LNCAP (cell line): ENCODE measurements around the gene HUWE1.

ENCODE experiments used
- TF ChIP-seq, protein P1 (sequence below): fragments of 450-650 bp; IDR thresholded peaks from 2 replicates; pipeline ENCODE4 v1.5.1; 2017; ENCODE audit warnings: mild to moderate bottlenecking

HUWE1 gene

DNA sequence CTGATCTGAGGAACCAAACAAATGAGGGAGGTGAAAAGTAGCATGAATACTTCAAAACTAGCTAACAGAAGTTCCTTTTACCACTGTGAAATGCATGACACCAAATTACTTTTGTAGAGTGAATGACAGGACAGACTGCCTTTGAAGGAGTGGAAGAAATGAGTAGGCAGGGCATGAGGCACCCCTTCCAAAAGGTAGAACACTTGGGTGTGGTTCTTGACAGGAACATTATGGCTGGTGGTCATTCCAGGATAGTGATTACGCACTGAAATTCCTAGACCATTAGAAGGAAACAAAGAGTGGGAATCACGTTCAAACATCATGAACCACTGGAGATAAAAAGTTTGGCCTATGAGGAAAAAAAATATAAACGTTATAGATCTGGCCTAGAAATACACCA is 4.9 kb downstream of the HUWE1 start:
- TF ChIP-seq, protein P1, sequence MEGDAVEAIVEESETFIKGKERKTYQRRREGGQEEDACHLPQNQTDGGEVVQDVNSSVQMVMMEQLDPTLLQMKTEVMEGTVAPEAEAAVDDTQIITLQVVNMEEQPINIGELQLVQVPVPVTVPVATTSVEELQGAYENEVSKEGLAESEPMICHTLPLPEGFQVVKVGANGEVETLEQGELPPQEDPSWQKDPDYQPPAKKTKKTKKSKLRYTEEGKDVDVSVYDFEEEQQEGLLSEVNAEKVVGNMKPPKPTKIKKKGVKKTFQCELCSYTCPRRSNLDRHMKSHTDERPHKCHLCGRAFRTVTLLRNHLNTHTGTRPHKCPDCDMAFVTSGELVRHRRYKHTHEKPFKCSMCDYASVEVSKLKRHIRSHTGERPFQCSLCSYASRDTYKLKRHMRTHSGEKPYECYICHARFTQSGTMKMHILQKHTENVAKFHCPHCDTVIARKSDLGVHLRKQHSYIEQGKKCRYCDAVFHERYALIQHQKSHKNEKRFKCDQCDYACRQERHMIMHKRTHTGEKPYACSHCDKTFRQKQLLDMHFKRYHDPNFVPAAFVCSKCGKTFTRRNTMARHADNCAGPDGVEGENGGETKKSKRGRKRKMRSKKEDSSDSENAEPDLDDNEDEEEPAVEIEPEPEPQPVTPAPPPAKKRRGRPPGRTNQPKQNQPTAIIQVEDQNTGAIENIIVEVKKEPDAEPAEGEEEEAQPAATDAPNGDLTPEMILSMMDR: no peak

DNA sequence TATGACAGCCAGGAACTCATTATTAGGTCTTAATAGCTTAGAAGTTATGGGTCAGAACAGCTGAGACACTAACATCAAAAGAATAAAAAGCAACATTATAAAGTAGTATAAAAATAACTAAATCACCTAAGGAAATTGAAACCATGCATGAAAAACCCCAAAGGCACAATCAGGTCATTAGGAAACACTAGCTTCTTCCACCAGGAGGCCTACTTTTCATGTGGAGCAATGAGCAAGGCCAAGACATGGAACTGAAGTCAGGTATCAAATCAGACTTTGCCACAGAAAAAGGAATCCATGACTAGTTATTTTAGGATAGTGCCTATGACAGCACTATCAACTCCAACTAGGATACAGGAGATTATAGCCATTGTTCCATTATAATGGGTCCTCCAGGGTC is 7.9 kb downstream of the HUWE1 start:
- TF ChIP-seq, protein P1: no peak

DNA sequence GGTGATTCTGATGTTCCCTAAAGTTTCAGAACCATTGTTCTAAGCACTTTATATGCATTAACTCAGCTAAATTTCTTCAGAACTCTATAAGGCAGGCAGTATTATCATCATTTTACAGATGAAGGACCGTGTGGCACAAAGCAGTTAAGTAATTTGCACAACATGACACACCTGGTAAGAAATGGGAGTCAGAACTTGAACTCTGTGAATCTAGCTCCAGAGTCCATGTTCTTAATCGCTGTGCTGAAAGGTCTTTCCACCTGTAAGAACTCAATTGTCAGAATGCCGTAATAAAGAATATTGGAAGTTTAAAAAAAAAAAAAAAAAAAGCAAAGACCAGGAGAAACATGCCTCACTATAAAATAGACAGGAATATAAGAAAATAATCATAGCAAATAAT is 9.2 kb downstream of the HUWE1 start:
- TF ChIP-seq, protein P1: no peak

DNA sequence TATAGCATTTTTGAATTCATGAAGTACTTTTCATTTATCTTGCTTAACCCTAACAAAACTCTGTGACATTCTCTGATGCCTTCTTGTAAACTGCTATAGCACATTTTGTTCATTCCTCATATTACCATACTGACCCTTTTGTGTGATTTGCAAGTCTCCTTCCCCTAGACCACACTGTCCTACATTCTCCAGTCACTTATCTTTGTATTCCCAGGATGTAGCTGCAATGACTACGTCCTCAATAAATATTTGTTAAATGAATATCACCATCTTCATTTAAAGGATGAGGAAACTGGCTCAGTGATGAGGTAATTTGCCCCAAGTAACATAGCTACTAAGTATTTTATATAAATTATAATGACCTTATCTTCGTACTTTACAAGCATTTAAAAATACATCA is 11.9 kb downstream of the HUWE1 start:
- TF ChIP-seq, protein P1: no peak

DNA sequence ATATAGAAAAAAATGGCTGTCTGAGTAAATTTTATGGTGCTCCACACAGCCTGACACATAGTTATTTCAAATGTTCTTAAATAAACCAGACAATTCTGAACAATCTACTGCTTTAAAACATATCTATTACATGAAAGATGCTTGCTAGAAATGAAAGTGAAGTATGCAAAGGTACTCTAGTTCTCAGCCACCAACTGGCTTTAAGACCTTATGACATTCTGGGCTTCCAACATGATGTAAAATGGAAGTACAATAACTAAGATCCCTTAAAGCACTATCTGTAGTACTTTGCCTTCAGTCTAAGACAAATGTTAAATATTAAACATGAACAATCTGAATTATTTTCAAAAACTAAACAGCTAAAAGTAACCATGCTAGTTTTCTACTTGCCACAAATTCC is 17.3 kb downstream of the HUWE1 start:
- TF ChIP-seq, protein P1: no peak

DNA sequence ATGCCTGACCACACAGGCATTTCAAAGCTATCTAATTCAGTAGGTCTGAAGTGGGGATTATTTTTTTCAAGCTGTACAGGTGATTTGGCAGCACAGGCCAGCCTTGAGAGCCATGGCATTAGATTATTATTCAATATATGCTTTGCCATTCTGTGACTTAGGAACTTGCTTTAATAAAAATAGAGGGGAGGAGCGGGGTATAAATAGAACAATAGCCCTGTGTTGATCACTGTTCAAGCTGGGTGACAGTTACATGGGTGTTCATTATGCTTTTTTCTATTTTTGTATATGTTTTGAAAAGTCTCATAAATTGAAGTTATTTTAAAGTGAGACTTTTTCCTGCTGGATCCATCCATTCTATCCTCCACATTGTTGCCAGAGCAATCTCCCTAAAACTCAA is 20.3 kb downstream of the HUWE1 start:
- TF ChIP-seq, protein P1: no peak

DNA sequence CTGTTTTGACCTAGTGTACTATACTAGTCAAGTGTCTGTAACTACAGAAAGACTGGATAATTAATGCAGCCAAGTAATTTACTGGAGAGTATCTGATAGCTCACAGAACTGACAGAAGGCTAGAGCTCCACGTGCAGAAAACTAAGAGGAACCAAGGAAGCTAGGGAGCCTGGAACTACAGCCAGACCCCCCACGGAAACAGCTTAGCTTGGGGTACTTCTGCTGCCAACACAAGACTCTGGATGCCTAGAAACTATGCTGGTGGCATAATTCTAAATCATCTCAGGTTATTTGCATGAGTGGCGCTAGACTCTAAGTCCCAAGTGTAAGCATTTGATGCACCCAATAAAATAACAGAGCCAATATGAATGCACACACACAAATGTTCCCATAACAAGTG is 26.5 kb downstream of the HUWE1 start:
- TF ChIP-seq, protein P1: no peak

DNA sequence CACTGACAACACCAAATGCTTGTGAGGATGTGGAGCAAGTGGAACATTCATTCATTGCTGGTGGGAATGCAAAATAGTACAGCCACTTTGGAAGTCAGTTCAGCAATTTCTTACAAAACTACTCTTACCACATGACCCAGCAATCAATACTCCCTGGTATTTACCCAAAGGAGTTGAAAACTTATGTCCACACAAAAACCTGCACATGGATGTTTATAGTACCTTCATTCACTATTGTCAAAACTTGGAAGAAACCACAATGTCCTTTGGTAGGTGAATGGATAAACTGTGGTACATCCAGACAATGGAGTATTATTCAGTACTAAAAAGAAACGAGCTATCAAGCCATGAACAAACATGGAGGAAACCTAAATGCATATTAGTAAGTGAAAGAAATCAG is 27.5 kb downstream of the HUWE1 start:
- TF ChIP-seq, protein P1: no peak
